Ascending aorta (tissue), 2 donors: ENCODE data around the gene ASF1B. TPM values are rescaled to one million over a fixed set of nuclear protein-coding genes. Genes with fewer than 3 reads are reported as not detected.
A peak's percentile ranks its signal among the peaks of the same experiment; 100 is the strongest.

Experiments used
- DNase-seq, 2 donors: peaks; one replicate each; pipeline ENCODE4 v3.0.0-alpha.2; 2019; ENCODE audit warnings: low spot score in 2 of 2
- H3K27ac ChIP-seq, 2 donors: fragments of 200-600 bp; sonication (generic); one replicate each; pipeline ENCODE4 v1.5.1; 2016 to 2017; ENCODE audit warnings: mild to moderate bottlenecking in 1 of 2
- H3K27me3 ChIP-seq: fragments of 200-600 bp; sonication (generic); one replicate; pipeline ENCODE4 v1.5.1; 2017
- H3K36me3 ChIP-seq, 2 donors: fragments of 200-600 bp; sonication (generic); one replicate each; pipeline ENCODE4 v1.5.1; 2016
- H3K4me1 ChIP-seq, 2 donors: fragments of 200-600 bp; sonication (generic); one replicate each; pipeline ENCODE4 v1.5.1; 2016 to 2017; ENCODE audit warnings: mild to moderate bottlenecking in 1 of 2
- H3K4me3 ChIP-seq, 2 donors: fragments of 200-600 bp; sonication (generic); one replicate each; pipeline ENCODE4 v1.5.1; 2016 to 2017; ENCODE audit warnings: mild to moderate bottlenecking in 1 of 2
- H3K9me3 ChIP-seq, 2 donors: fragments of 200-600 bp; sonication (generic); one replicate each; pipeline ENCODE4 v1.5.1; 2016
- intact Hi-C: fragments of 100-400 bp; cut with DNase I; formaldehyde crosslinking; loops from one replicate; pipeline ENCODE4 v1.15.1; 2023
- total RNA-seq: library from RNA; depleted of rRNA; stranded (reverse); fragments of >200 nt; gene quantifications from one replicate; pipeline ENCODE4 v1.1.0, GENCODE V29; 2016
- TF ChIP-seq, protein P1 (sequence below), 3 experiments: fragments of 200-600 bp in 2 of 3; fragments of 450-650 bp in 1 of 3; sonication (generic) in 2 of 3; IDR thresholded peaks; one replicate each; pipeline ENCODE4 v1.5.1; 2016 to 2019; ENCODE audit warnings: antibody characterized with exemption in 3 of 3, mild to moderate bottlenecking in 1 of 3, moderate library complexity in 1 of 3

The ASF1B gene
- total RNA-seq, 1 donor from 2014 or later, result 7.8 TPM

DNA sequence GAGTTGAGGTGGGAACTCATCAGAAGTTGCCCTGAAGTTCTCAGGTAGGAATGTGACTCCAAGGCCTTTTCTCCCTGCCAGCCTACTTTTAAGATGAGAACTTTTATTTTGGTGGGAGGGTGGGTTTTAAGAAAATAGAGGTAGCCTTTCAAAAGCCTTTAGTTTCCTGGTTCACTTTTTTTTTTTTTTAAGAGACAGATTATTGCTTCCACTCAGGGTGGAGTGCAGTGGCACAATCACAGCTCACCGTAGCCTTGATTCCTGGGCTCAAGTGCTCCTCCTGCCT is 53.8 kb downstream of the ASF1B start:
- intact Hi-C loops, result loop anchor here (5.0 kb wide), 2 partner anchors 335 to 415 kb away; partner anchors contain the start of gene GIPC1
- TF ChIP-seq, protein P1, sequence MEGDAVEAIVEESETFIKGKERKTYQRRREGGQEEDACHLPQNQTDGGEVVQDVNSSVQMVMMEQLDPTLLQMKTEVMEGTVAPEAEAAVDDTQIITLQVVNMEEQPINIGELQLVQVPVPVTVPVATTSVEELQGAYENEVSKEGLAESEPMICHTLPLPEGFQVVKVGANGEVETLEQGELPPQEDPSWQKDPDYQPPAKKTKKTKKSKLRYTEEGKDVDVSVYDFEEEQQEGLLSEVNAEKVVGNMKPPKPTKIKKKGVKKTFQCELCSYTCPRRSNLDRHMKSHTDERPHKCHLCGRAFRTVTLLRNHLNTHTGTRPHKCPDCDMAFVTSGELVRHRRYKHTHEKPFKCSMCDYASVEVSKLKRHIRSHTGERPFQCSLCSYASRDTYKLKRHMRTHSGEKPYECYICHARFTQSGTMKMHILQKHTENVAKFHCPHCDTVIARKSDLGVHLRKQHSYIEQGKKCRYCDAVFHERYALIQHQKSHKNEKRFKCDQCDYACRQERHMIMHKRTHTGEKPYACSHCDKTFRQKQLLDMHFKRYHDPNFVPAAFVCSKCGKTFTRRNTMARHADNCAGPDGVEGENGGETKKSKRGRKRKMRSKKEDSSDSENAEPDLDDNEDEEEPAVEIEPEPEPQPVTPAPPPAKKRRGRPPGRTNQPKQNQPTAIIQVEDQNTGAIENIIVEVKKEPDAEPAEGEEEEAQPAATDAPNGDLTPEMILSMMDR (IDR thresholded peaks at IDR 0.05), result no peak
- H3K4me1 ChIP-seq, result peaks cover 4 to 14% of the 10 kb centered on the region in 2 donors
- H3K9me3 ChIP-seq, result no peaks in the 10 kb centered on the region
- no peak for DNase-seq
- H3K27ac ChIP-seq, result peak overlapping the region; percentile 92 to 97
- H3K4me3 ChIP-seq, result peak overlapping the region in 1 of 2 donors; percentile 93
- no peaks in the 10 kb centered on the region for H3K27me3 ChIP-seq
- no peaks in the 10 kb centered on the region for H3K36me3 ChIP-seq

DNA sequence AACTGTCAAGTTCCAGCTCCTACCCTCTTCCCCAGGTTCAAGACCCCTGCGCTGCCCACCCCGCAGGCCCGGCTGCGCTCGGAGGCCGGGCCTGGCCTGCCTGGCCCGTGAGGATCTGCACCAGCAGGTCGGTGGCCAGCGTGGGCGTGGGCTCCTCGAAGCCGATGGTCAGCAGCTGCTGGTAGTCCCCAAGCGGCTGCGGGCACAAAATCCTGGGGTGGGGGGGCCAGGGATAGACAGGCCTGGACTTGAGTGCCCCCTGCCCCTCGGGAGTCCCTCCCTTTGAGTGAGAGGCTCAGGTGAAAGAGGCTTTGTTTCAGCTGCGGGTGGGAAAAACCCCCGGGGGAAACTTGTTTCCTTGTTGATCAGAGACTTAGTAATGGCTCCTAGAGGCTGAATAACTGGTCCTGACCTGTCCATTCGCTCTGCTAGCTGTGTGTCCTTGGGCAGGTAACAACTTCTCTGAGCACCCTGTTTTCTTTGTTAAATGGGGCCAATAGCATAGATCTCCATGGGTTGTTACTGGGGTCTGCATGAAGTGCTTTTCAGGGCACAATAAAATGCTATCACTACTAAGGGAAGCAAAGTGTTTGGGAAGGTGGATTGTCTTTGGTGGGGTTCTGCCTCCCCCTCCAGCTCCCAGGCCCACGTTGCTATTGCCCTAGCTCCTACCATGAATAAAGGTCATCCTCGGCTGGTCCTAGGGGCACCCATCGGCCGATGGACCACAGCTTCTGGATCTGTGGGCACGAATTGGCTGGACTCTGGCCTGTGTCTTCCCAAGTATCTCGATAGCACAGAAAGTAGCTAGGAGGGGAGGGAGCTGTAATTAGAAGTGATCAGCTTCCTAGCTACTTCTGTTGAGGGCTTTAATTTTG is 54.4 kb downstream of the ASF1B start:
- peak overlapping the region; percentile 80 to 93 for H3K4me3 ChIP-seq
- H3K27me3 ChIP-seq, result no peaks in the 10 kb centered on the region
- peak in 1 of 2 donors; percentile 77 for DNase-seq
- no peaks in the 10 kb centered on the region for H3K36me3 ChIP-seq
- peaks cover 4 to 14% of the 10 kb centered on the region in 2 donors for H3K4me1 ChIP-seq
- H3K27ac ChIP-seq, result peak overlapping the region; percentile 92 to 97
- TF ChIP-seq, protein P1 (IDR thresholded peaks at IDR 0.05), result no peak
- H3K9me3 ChIP-seq, result no peaks in the 10 kb centered on the region
- intact Hi-C loops, result loop anchor here (2.0 to 5.0 kb wide), 3 partner anchors 35 to 415 kb away; partner anchors contain the start of genes GIPC1 and PRKACA

DNA sequence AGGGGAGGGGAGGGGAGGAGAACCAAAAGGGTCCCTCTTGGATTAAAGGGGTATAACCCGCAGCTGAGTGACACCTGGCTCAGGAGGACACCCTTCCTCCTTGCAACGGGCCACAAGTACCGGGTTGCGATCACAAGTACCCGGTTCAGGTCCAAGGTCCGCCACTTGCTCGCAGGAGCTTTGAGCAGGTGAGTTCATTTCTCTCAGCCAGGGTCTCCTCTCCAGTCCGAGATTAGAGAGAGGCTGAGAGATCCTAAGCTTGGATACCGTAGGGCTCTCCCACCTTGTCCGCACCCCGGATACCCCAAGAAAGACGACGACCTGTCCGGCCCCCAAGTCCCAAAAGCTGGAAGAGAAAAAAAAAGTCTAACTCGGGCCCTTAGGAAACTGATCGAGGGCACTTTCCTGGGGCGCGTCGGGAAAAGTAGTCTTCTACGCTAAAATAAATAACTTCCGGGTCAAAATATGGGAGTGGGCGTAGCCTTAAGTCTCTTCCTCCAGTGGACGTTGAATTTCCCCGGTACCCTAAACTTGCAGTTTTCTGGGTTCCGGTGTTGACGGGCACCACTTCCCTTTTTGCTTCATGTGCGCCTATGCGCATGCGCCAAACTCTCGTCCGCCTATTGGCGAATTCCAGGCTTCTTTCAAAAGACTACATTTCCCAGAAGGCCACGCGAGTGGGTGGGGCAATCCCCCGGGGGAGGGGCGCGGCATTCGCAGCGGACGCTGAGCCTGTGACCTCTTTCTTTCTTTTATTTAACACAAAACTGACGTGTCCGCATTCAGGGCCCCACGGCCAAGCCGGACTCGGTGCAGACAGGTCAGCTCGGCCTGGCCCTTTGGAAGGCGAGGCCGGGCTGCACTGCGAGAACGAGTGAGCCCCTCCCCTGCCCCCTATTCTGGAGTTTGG is 55.2 kb downstream of the ASF1B start:
- peaks cover 4 to 14% of the 10 kb centered on the region in 2 donors for H3K4me1 ChIP-seq
- peak overlapping the region; percentile 92 to 97 for H3K27ac ChIP-seq
- TF ChIP-seq, protein P1 (IDR thresholded peaks at IDR 0.05), result no peak
- H3K36me3 ChIP-seq, result no peaks in the 10 kb centered on the region
- H3K9me3 ChIP-seq, result no peaks in the 10 kb centered on the region
- intact Hi-C loops, result loop anchor here (2.0 to 5.0 kb wide), 3 partner anchors 36 to 416 kb away; partner anchors contain the start of genes GIPC1 and PRKACA
- peak; percentile 94 to 99 for DNase-seq
- H3K27me3 ChIP-seq, result no peaks in the 10 kb centered on the region
- H3K4me3 ChIP-seq, result peak overlapping the region; percentile 80 to 93

- intact Hi-C loops, result loop anchor here (10.0 kb wide), 1 partner anchor 294 kb away; no protein-coding TSS in a partner anchor
- Histone ChIP-seq H3K9me3 (no peaks in the 10 kb centered on the region), H3K4me1 (peaks cover 4 to 19% of the 10 kb centered on the region in 2 donors), H3K27me3 (no peaks in the 10 kb centered on the region), H3K4me3 (no peak overlapping the region), H3K36me3 (no peaks in the 10 kb centered on the region), H3K27ac (no peak overlapping the region)
- DNase-seq, result no peak
- TF ChIP-seq, protein P1 (IDR thresholded peaks at IDR 0.05), result no peak
Observed at GRCh38 chr19:14078411-14078810, 58.0 kb downstream of the ASF1B start.
